ENCODE data around the gene C1QTNF1.
A peak's percentile ranks its signal among the peaks of the same experiment; 100 is the strongest.
"Not testable (repeated sequence)": the region's sequence is repeated elsewhere in the genome, so short reads cannot be mapped to it uniquely, and the experiment has no call there.

C1QTNF1 gene

GRCh38 chr17:79027925-79028491 is 4.0 kb downstream of the C1QTNF1 start:
- no peak overlapping the region for H3K4me3 ChIP-seq (ENCODE audit: low read depth, low read length)
- DNase-seq (ENCODE audit: low read depth, low spot score), result no peak
- CTCF ChIA-PET, result interaction anchor here (1.1 to 14.9 kb wide), 10 partner anchors 10 to 367 kb away, joined by 3 to 160 read pairs (median 11); no protein-coding TSS in a partner anchor
- POLR2A ChIA-PET, result interaction anchor here (0.7 kb wide), 1 partner anchor 8 kb away, joined by 3 read pairs; no protein-coding TSS in a partner anchor
- TF ChIP-seq, protein P1, sequence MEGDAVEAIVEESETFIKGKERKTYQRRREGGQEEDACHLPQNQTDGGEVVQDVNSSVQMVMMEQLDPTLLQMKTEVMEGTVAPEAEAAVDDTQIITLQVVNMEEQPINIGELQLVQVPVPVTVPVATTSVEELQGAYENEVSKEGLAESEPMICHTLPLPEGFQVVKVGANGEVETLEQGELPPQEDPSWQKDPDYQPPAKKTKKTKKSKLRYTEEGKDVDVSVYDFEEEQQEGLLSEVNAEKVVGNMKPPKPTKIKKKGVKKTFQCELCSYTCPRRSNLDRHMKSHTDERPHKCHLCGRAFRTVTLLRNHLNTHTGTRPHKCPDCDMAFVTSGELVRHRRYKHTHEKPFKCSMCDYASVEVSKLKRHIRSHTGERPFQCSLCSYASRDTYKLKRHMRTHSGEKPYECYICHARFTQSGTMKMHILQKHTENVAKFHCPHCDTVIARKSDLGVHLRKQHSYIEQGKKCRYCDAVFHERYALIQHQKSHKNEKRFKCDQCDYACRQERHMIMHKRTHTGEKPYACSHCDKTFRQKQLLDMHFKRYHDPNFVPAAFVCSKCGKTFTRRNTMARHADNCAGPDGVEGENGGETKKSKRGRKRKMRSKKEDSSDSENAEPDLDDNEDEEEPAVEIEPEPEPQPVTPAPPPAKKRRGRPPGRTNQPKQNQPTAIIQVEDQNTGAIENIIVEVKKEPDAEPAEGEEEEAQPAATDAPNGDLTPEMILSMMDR (IDR thresholded peaks at IDR 0.05; ENCODE audit: insufficient read depth, low read length, missing control alignments), result no peak

DNA sequence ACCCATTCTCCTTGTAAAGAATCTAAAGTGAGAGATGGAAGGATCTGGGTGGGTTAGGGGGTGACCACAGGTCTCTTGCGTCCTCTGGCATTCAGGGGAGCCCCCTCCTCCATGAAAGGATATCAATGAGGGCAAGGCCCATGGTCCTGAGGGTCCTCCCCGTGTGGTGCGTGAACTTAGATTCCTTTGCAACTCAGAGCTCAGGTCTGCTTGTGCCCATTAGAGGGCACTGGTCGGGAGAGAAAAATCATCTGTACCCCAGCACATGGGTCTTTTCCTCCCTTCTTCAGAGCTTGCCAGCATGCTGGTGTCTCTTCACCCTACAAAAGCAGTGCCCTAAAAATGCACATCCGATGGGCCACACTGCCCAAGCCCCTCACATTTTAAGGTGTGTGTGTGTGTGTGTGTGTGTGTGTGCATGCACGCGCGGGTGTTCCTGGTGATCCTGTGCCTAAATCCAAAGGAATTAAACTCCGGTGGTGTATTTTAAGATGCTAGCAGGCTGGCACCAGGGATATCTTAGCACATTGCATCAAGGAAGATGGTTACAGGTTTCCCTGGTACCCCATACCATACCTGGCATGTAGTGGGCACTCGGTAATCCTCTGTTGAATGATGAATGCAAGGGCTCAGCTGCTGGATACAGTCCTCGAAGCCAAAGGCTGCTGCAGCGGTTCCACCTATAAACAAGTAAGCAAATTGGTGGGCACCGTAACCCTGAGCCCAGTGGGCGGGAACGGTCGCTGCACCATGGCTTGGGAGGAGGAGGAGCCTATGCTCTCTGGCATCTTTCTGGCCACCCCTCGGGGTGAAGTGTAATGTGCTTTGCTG is 4.7 kb downstream of the C1QTNF1 start:
- ChIA-PET CTCF (interaction anchor here (0.8 to 14.9 kb wide), 12 partner anchors 9 to 367 kb away, joined by 3 to 160 read pairs (median 6); no protein-coding TSS in a partner anchor), POLR2A (interaction anchor here (0.7 kb wide), 1 partner anchor 8 kb away, joined by 3 read pairs; no protein-coding TSS in a partner anchor)
- no peak overlapping the region for H3K4me3 ChIP-seq (ENCODE audit: low read depth, low read length)
- TF ChIP-seq, protein P1 (IDR thresholded peaks at IDR 0.05; ENCODE audit: insufficient read depth, low read length, missing control alignments), result peak; percentile 22
- DNase-seq (ENCODE audit: low read depth, low spot score), result no peak

GRCh38 chr17:79029327-79030009 is 5.5 kb downstream of the C1QTNF1 start:
- no peak for DNase-seq (ENCODE audit: low read depth, low spot score)
- TF ChIP-seq, protein P1 (IDR thresholded peaks at IDR 0.05; ENCODE audit: insufficient read depth, low read length, missing control alignments), result no peak
- ChIA-PET POLR2A (no interaction called here), CTCF (interaction anchor here (0.8 to 14.9 kb wide), 9 partner anchors 8 to 363 kb away, joined by 3 to 160 read pairs (median 7); no protein-coding TSS in a partner anchor)
- H3K4me3 ChIP-seq (ENCODE audit: low read depth, low read length), result no peak overlapping the region

GRCh38 chr17:79030636-79031035 is 6.7 kb downstream of the C1QTNF1 start:
- DNase-seq (ENCODE audit: low read depth, low spot score); H3K4me3 ChIP-seq (ENCODE audit: low read depth, low read length); POLR2A ChIA-PET: not testable (repeated sequence)
- CTCF ChIA-PET, result interaction anchor here (1.3 to 14.9 kb wide), 5 partner anchors 7 to 362 kb away, joined by 5 to 160 read pairs (median 34); no protein-coding TSS in a partner anchor

- ChIA-PET CTCF (interaction anchor here (0.6 to 14.9 kb wide), 8 partner anchors 10 to 360 kb away, joined by 3 to 160 read pairs (median 6); no protein-coding TSS in a partner anchor), POLR2A (no interaction called here)
- TF ChIP-seq, protein P1 (IDR thresholded peaks at IDR 0.05; ENCODE audit: insufficient read depth, low read length, missing control alignments), result no peak
- no peak overlapping the region for H3K4me3 ChIP-seq (ENCODE audit: low read depth, low read length)
- DNase-seq (ENCODE audit: low read depth, low spot score), result no peak
These were observed 8.3 kb downstream of the C1QTNF1 start for GRCh38 chr17:79031996-79032875.
